Motor neuron (in vitro differentiated cells): ENCODE results near the gene ERCC5. TPM values are rescaled to one million over a fixed set of nuclear protein-coding genes. Genes with fewer than 3 reads are reported as not detected.

Experiments
- ATAC-seq, 8 experiments: fragments of 200-7000 bp; cut with Tn5 transposase; replicated peaks in 6 of 8; 2 replicates each; pipeline ENCODE4 v1.8.0; 2021; ENCODE audit warnings: mild to moderate bottlenecking in 8 of 8, moderate library complexity in 8 of 8
- H3K27ac ChIP-seq, 2 donors: fragments of 250-450 bp; sonication (Bioruptor Pico); 2 replicates each; pipeline ENCODE4 v1.9.0; 2021; ENCODE audit warnings: antibody characterized with exemption in 2 of 2, mild to moderate bottlenecking in 2 of 2, moderate library complexity in 1 of 2
- H3K4me1 ChIP-seq, 2 donors: fragments of 250-450 bp; sonication (Bioruptor Pico); replicated peaks in 1 of 2; 2 replicates each; pipeline ENCODE4 v1.6.1; 2021; ENCODE audit warnings: antibody characterized with exemption in 2 of 2, mild to moderate bottlenecking in 2 of 2, moderate library complexity in 1 of 2
- H3K4me3 ChIP-seq, 5 donors: fragments of 250-450 bp; sonication (Bioruptor Pico); 2 replicates each; pipeline ENCODE4 v1.9.0; 2021; ENCODE audit warnings: antibody characterized with exemption in 5 of 5, mild to moderate bottlenecking in 5 of 5, moderate library complexity in 4 of 5
- WGBS, 10 experiments: fragments of 450-650 bp; shearing (Covaris generic); methylation state at CpG; one replicate each; pipeline ENCODE4 v1.0.0; 2022; 5-methylcytosine and 5-hydroxymethylcytosine counted together
- in situ Hi-C, 9 experiments: fragments of 400-800 bp; cut with MboI; loops; one replicate each; pipeline ENCODE4 v1.15.0; 2021; ENCODE audit warnings: low sequenced_read_pairs in 9 of 9, low pct_unique_long_range_greater_than_20kb in 2 of 9; ENCODE audit not compliant: unreplicated experiment in 9 of 9
- total RNA-seq, 8 experiments: library from RNA; unstranded; fragments of 300-600 nt; gene quantifications; 2 replicates each; pipeline versions ENCODE4 v1.2.3 to v1.2.4, GENCODE V29; 2022

The ERCC5 gene
- total RNA-seq, 8 experiments from 2014 or later: 40.2 to 83.3 (median 57.7) TPM

- H3K4me1 ChIP-seq: peaks cover 4 to 5% of the 10 kb centered on the region in 2 donors
- H3K27ac ChIP-seq: no peak overlapping the region
- ATAC-seq: no peak
- peak overlapping the region; percentile 62 to 91 (median 81) for H3K4me3 ChIP-seq
- whole genome bisulfite sequencing, 10 experiments: 0 to 28% (median 8%) methylated on average over 5 to 10 of the region's 12 CpGs
- in situ Hi-C loops: loop anchor here in 8 of 9 experiments (25.0 kb wide), 2 partner anchors 260 to 910 kb away; partner anchors contain the start of gene TPP2 (in 8 of the 8)
These were observed 1.7 kb downstream of the ERCC5 start for GRCh38 chr13:102847272-102848234.

GRCh38 chr13:102848956-102849355 is 3.1 kb downstream of the ERCC5 start:
- in situ Hi-C loops: loop anchor here in 8 of 9 experiments (25.0 kb wide), 2 partner anchors 262 to 912 kb away; partner anchors contain the start of gene TPP2 (in 8 of the 8)
- no peak for ATAC-seq
- Histone ChIP-seq H3K4me3 (no peak overlapping the region), H3K27ac (no peak overlapping the region), H3K4me1 (peaks cover 4 to 5% of the 10 kb centered on the region in 2 donors)
- 71 to 100% (median 87%) methylated on average over 1 to 6 of the region's 6 CpGs for WGBS, 10 experiments

- H3K4me1 ChIP-seq: peaks cover 0 to 3% of the 10 kb centered on the region in 2 donors
- no peak overlapping the region for H3K27ac ChIP-seq
- ATAC-seq: no peak
- WGBS, 10 experiments: 51 to 100% (median 94%) methylated on average over 2 to 3 of the region's 3 CpGs
- in situ Hi-C loops: no loop called here
- no peak overlapping the region for H3K4me3 ChIP-seq
These were observed 6.7 kb downstream of the ERCC5 start for GRCh38 chr13:102852556-102852955.

GRCh38 chr13:102854675-102855074 is 8.8 kb downstream of the ERCC5 start:
- no peak overlapping the region for H3K4me3 ChIP-seq
- no peak overlapping the region for H3K27ac ChIP-seq
- ATAC-seq: no peak
- WGBS, 10 experiments: 82 to 100% (median 94%) methylated on average over 1 to 7 of the region's 7 CpGs; no CpG with 5 or more reads in 3 of the 10 experiments
- no peaks in the 10 kb centered on the region for H3K4me1 ChIP-seq
- in situ Hi-C loops: no loop called here

- in situ Hi-C loops: no loop called here
- no peak overlapping the region for H3K27ac ChIP-seq
- no peak overlapping the region for H3K4me3 ChIP-seq
- peak in 5 of 8 experiments; percentile 28 to 94 (median 68) for ATAC-seq
- WGBS, 10 experiments: 20 to 86% (median 76%) methylated on average over 1 to 6 of the region's 6 CpGs; no CpG with 5 or more reads in 4 of the 10 experiments
- no peaks in the 10 kb centered on the region for H3K4me1 ChIP-seq
These were observed 10.7 kb downstream of the ERCC5 start for GRCh38 chr13:102856557-102856956.

- Histone ChIP-seq H3K4me1 (no peaks in the 10 kb centered on the region), H3K27ac (no peak overlapping the region), H3K4me3 (no peak overlapping the region)
- no peak for ATAC-seq
- in situ Hi-C loops: no loop called here
- WGBS, 10 experiments: 83 to 100% (median 92%) methylated on average over 2 to 12 of the region's 13 CpGs
These were observed 16.9 kb downstream of the ERCC5 start for GRCh38 chr13:102862624-102863210.

GRCh38 chr13:102863590-102863989 is 17.8 kb downstream of the ERCC5 start:
- in situ Hi-C loops: no loop called here
- 20 to 100% (median 78%) methylated on average over 1 to 4 of the region's 4 CpGs; no CpG with 5 or more reads in 2 of the 10 experiments for WGBS, 10 experiments
- peak in 2 of 8 experiments; percentile 32 to 64 for ATAC-seq

GRCh38 chr13:102868366-102868936 is 22.6 kb downstream of the ERCC5 start:
- in situ Hi-C loops: no loop called here
- 83 to 100% (median 92%) methylated on average over 1 to 5 of the region's 5 CpGs; no CpG with 5 or more reads in 2 of the 10 experiments for WGBS, 10 experiments
- peak in 1 of 8 experiments; percentile 24 for ATAC-seq
- H3K4me1 ChIP-seq: peaks cover 0 to 3% of the 10 kb centered on the region in 2 donors
- no peak overlapping the region for H3K27ac ChIP-seq
- no peak overlapping the region for H3K4me3 ChIP-seq

More at GRCh38 chr13:102863590-102863989, 17.8 kb downstream of the ERCC5 start:
- no peaks in the 10 kb centered on the region for H3K4me1 ChIP-seq
- no peak overlapping the region for H3K4me3 ChIP-seq
- H3K27ac ChIP-seq: no peak overlapping the region

- H3K27ac ChIP-seq: no peak overlapping the region
- H3K4me3 ChIP-seq: no peak overlapping the region
- WGBS, 10 experiments: 33 to 100% (median 64%) methylated on average over 1 to 5 of the region's 5 CpGs; no CpG with 5 or more reads in 1 of the 10 experiments
- in situ Hi-C loops: no loop called here
- peaks cover 0 to 3% of the 10 kb centered on the region in 2 donors for H3K4me1 ChIP-seq
- peak; percentile 26 to 55 (median 46) for ATAC-seq
These were observed 24.3 kb downstream of the ERCC5 start for GRCh38 chr13:102869948-102870676.

GRCh38 chr13:102870677-102871415 is 25.0 kb downstream of the ERCC5 start:
- Histone ChIP-seq H3K27ac (no peak overlapping the region), H3K4me3 (no peak overlapping the region), H3K4me1 (peaks cover 0 to 5% of the 10 kb centered on the region in 2 donors)
- WGBS, 10 experiments: 0 to 87% (median 44%) methylated on average over 2 to 14 of the region's 22 CpGs; no CpG with 5 or more reads in 1 of the 10 experiments
- in situ Hi-C loops: no loop called here
- peak; percentile 80 to 93 (median 87) for ATAC-seq

GRCh38 chr13:102872131-102872530 is 26.3 kb downstream of the ERCC5 start:
- 71 to 100% (median 94%) methylated on average over 3 to 7 of the region's 7 CpGs for WGBS, 10 experiments
- H3K27ac ChIP-seq: no peak overlapping the region
- in situ Hi-C loops: no loop called here
- ATAC-seq: no peak
- no peak overlapping the region for H3K4me3 ChIP-seq
- peaks cover 0 to 5% of the 10 kb centered on the region in 2 donors for H3K4me1 ChIP-seq

GRCh38 chr13:102872531-102872930 is 26.7 kb downstream of the ERCC5 start:
- ATAC-seq: no peak

More at GRCh38 chr13:102872531-102872930, 26.7 kb downstream of the ERCC5 start:
- H3K27ac ChIP-seq: no peak overlapping the region
- 67 to 100% (median 100%) methylated on average over 1 of the region's 1 CpG; no CpG with 5 or more reads in 1 of the 10 experiments for WGBS, 10 experiments
- peaks cover 0 to 5% of the 10 kb centered on the region in 2 donors for H3K4me1 ChIP-seq
- in situ Hi-C loops: no loop called here
- H3K4me3 ChIP-seq: no peak overlapping the region
